ENCODE results near the gene TRERF1.

- TF ChIP-seq CTCF (IDR thresholded peaks at IDR 0.05): no peak
- TF ChIP-seq POLR2A (IDR thresholded peaks at IDR 0.05): no peak
Measured at GRCh38 chr6:42210551-42210950, 241.2 kb downstream of the TRERF1 start.

All from lower leg skin (tissue), 3 donors.